Muscle layer of colon (tissue), 2 donors: ENCODE measurements around the gene CPLX1.
"Not testable (repeated sequence)": the region's sequence is repeated elsewhere in the genome, so short reads cannot be mapped to it uniquely, and the experiment has no call there.

Source experiments
- H3K27ac ChIP-seq: one replicate; pipeline ENCODE4 v1.7.0; 2013; ENCODE audit warnings: low read depth, mild to moderate bottlenecking, low read length, moderate library complexity
- H3K27me3 ChIP-seq, 2 donors: one replicate each; pipeline ENCODE4 v1.7.0; 2013; ENCODE audit warnings: low read length in 2 of 2, mild to moderate bottlenecking in 2 of 2; ENCODE audit not compliant: insufficient read depth in 2 of 2, control insufficient read depth in 1 of 2
- H3K36me3 ChIP-seq: one replicate; pipeline ENCODE4 v1.7.0; 2013; ENCODE audit warnings: mild to moderate bottlenecking, low read length; ENCODE audit not compliant: insufficient read depth
- H3K4me1 ChIP-seq: one replicate; pipeline ENCODE4 v1.7.0; 2013; ENCODE audit warnings: mild to moderate bottlenecking, low read length; ENCODE audit not compliant: insufficient read depth
- H3K4me3 ChIP-seq, 2 donors: one replicate each; pipeline ENCODE4 v1.7.0; 2013; ENCODE audit warnings: low read length in 2 of 2, low read depth in 1 of 2, mild to moderate bottlenecking in 1 of 2, moderate library complexity in 1 of 2
- H3K9ac ChIP-seq: one replicate; pipeline ENCODE4 v1.7.0; 2013; ENCODE audit warnings: low read length
- H3K9me3 ChIP-seq: one replicate; pipeline ENCODE4 v1.7.0; 2013; ENCODE audit warnings: mild to moderate bottlenecking, low read length
- donor health status: abdominal sarcoma.
- donor health status: Adenocarcinoma of cecum.

Gene CPLX1

GRCh38 chr4:742742-743311 lies 83.1 kb downstream of the CPLX1 start:
- Histone ChIP-seq H3K9me3 (no peaks in the 10 kb centered on the region), H3K4me1 (no peaks in the 10 kb centered on the region), H3K4me3 (no peak overlapping the region), H3K27ac (no peak overlapping the region), H3K9ac (no peak overlapping the region), H3K27me3 (no peaks in the 10 kb centered on the region), H3K36me3 (peaks cover 21% of the 10 kb centered on the region)

- Histone ChIP-seq H3K9ac (no peak overlapping the region), H3K27ac (no peak overlapping the region), H3K36me3 (peaks cover 27% of the 10 kb centered on the region), H3K4me3 (no peak overlapping the region), H3K9me3 (no peaks in the 10 kb centered on the region), H3K4me1 (no peaks in the 10 kb centered on the region), H3K27me3 (no peaks in the 10 kb centered on the region)
These were observed 83.7 kb downstream of the CPLX1 start for GRCh38 chr4:742096-742741.

- Histone ChIP-seq H3K36me3 (peaks cover 33% of the 10 kb centered on the region), H3K9me3 (no peaks in the 10 kb centered on the region), H3K4me1 (no peaks in the 10 kb centered on the region), H3K9ac (no peak overlapping the region), H3K4me3 (no peak overlapping the region), H3K27me3 (no peaks in the 10 kb centered on the region), H3K27ac (no peak overlapping the region)
These were observed 85.2 kb downstream of the CPLX1 start for GRCh38 chr4:740656-741282.

- H3K4me3 ChIP-seq = no peak overlapping the region
- H3K9ac ChIP-seq = no peak overlapping the region
- no peaks in the 10 kb centered on the region for H3K4me1 ChIP-seq
- H3K9me3 ChIP-seq = no peaks in the 10 kb centered on the region
- H3K36me3 ChIP-seq = peaks cover 41% of the 10 kb centered on the region
- H3K27me3 ChIP-seq = no peaks in the 10 kb centered on the region
- no peak overlapping the region for H3K27ac ChIP-seq
These were observed 85.9 kb downstream of the CPLX1 start for GRCh38 chr4:740011-740410.

GRCh38 chr4:739569-739968 lies 86.4 kb downstream of the CPLX1 start:
- Histone ChIP-seq H3K4me3 (no peak overlapping the region), H3K9me3 (no peaks in the 10 kb centered on the region), H3K4me1 (no peaks in the 10 kb centered on the region), H3K36me3 (peaks cover 45% of the 10 kb centered on the region), H3K9ac (no peak overlapping the region), H3K27me3 (no peaks in the 10 kb centered on the region), H3K27ac (no peak overlapping the region)

- Histone ChIP-seq H3K36me3 (peaks cover 53% of the 10 kb centered on the region), H3K9me3 (no peaks in the 10 kb centered on the region), H3K4me3 (no peak overlapping the region), H3K27me3 (no peaks in the 10 kb centered on the region), H3K27ac (no peak overlapping the region), H3K9ac (no peak overlapping the region), H3K4me1 (no peaks in the 10 kb centered on the region)
These were observed 87.1 kb downstream of the CPLX1 start for GRCh38 chr4:738781-739280.

- not testable (repeated sequence) for H3K4me3 ChIP-seq, H3K9ac ChIP-seq, H3K27me3 ChIP-seq, H3K4me1 ChIP-seq, H3K9me3 ChIP-seq, H3K27ac ChIP-seq
- peaks cover 66% of the 10 kb centered on the region for H3K36me3 ChIP-seq
These were observed 89.4 kb downstream of the CPLX1 start for GRCh38 chr4:736561-736960.

GRCh38 chr4:735583-735982 lies 90.3 kb downstream of the CPLX1 start:
- Histone ChIP-seq H3K27me3 (no peaks in the 10 kb centered on the region), H3K4me1 (no peaks in the 10 kb centered on the region), H3K27ac (no peak overlapping the region), H3K9me3 (no peaks in the 10 kb centered on the region), H3K4me3 (no peak overlapping the region), H3K9ac (no peak overlapping the region), H3K36me3 (peaks cover 72% of the 10 kb centered on the region)
